ENCODE data around the gene SRCIN1. TPM values are rescaled to one million over a fixed set of nuclear protein-coding genes. Genes with fewer than 3 reads are reported as not detected.
"Not testable (repeated sequence)": the region's sequence is repeated elsewhere in the genome, so short reads cannot be mapped to it uniquely, and the experiment has no call there.

SRCIN1 gene
- total RNA-seq, 1 donor from 2014 or later: 6.6 TPM

DNA sequence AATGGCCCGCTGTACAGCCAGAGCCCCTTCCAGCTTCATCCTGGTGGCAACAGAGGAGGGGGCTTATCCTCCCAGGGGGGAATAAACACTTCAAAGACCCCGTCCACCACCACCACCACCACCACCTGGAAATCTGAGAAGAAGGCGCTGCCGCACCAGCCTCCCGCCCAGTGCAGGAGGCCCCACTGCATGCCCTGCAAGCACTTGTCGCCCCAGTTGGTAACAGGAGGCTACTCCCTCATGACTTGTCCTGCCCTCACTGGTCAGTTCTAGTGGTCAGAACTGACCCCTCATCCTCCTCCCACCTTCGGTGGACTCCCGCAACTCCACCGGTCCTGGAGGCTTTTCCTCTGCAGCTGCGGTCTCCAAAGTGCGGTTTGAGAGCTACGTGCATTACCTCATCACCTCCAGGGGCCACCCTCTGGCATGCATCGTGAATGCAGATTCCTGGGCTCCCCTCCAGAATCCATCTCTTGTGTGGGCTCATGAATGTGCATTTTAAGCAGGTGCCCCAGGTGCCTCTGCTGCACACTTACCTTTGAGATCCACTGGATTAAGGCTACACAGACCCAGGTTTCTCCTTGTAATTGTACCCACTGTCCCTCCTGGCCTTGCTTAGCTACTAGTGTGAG, 71.8 kb downstream of the SRCIN1 start:
- intact Hi-C loops (cut with DNase I): no loop called here
- no peak overlapping the region for H3K4me3 ChIP-seq
- no peak overlapping the region for H3K27ac ChIP-seq
- H3K27me3 ChIP-seq (ENCODE audit: low read depth): peaks cover 46% of the 10 kb centered on the region
- no peaks in the 10 kb centered on the region for H3K36me3 ChIP-seq
- DNase-seq: no peak
- no peaks in the 10 kb centered on the region for H3K9me3 ChIP-seq
- ATAC-seq: no peak
- TF ChIP-seq CTCF (IDR thresholded peaks at IDR 0.05): no peak
- H3K4me1 ChIP-seq: no peaks in the 10 kb centered on the region

DNA sequence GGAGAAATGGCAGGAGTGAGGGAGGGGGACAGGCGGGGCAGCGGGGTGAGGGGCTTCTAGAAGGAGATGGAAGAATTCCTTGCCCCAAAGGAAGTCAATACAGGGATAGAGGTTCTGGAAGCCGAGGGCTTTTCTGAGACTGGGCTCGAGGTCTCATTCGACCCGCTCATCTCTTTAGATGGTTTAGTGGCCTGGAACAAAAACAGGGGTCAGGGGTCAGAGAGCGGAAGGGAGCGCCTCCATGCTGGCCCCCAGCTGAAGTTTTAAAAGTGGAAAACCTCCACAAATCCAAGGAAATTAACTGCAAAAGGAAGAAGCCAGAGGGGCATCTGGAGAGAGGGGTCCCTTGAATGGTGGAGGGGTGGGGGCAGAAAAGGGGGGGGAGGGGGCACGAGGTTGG, 72.5 kb downstream of the SRCIN1 start:
- DNase-seq: no peak
- Histone ChIP-seq H3K4me3 (no peak overlapping the region), H3K36me3 (no peaks in the 10 kb centered on the region), H3K27ac (no peak overlapping the region), H3K27me3 (ENCODE audit: low read depth) (peaks cover 46% of the 10 kb centered on the region), H3K4me1 (no peaks in the 10 kb centered on the region), H3K9me3 (no peaks in the 10 kb centered on the region)
- no peak for ATAC-seq
- no peak for TF ChIP-seq CTCF (IDR thresholded peaks at IDR 0.05)
- intact Hi-C loops (cut with DNase I): no loop called here

GRCh38 chr17:38532451-38532850, 73.3 kb downstream of the SRCIN1 start:
- Histone ChIP-seq H3K4me1 (no peaks in the 10 kb centered on the region), H3K36me3 (no peaks in the 10 kb centered on the region), H3K9me3 (no peaks in the 10 kb centered on the region), H3K27me3 (ENCODE audit: low read depth) (peaks cover 49% of the 10 kb centered on the region), H3K4me3 (no peak overlapping the region), H3K27ac (no peak overlapping the region)
- no peak for TF ChIP-seq CTCF (IDR thresholded peaks at IDR 0.05)
- no peak for DNase-seq
- intact Hi-C loops (cut with DNase I): no loop called here
- ATAC-seq: no peak

- H3K9me3 ChIP-seq; H3K4me1 ChIP-seq; intact Hi-C loops (cut with DNase I); DNase-seq; H3K27ac ChIP-seq; H3K4me3 ChIP-seq; ATAC-seq; H3K36me3 ChIP-seq: not testable (repeated sequence)
- H3K27me3 ChIP-seq (ENCODE audit: low read depth): peaks cover 42% of the 10 kb centered on the region
Measured at GRCh38 chr17:38531761-38532160, 74.0 kb downstream of the SRCIN1 start.

DNA sequence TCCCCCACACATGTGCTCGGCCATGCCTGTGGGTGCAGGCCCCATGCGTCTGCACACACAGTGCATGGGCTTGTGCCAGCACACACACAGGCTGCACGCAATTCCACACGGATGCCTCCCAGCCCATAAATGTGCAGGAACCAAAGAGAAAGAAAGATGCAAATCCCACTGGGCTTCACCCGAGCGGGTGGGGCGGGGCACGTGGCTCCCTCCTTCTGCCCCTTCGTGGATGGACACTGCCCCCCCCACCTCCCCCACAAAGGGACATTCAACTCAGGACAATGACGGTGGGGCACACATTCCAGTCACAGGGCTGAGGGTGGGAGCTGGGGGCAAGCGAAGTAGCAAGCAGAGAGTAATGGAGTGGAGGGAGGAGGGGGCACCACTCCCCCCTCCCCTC, 74.9 kb downstream of the SRCIN1 start:
- H3K9me3 ChIP-seq; DNase-seq; intact Hi-C loops (cut with DNase I); ATAC-seq; H3K36me3 ChIP-seq; H3K4me1 ChIP-seq; H3K27ac ChIP-seq; H3K4me3 ChIP-seq: not testable (repeated sequence)
- H3K27me3 ChIP-seq (ENCODE audit: low read depth): peaks cover 33% of the 10 kb centered on the region

- peaks cover 26% of the 10 kb centered on the region for H3K27me3 ChIP-seq (ENCODE audit: low read depth)
- H3K27ac ChIP-seq; ATAC-seq; H3K4me3 ChIP-seq; H3K4me1 ChIP-seq; H3K9me3 ChIP-seq; intact Hi-C loops (cut with DNase I); DNase-seq; H3K36me3 ChIP-seq: not testable (repeated sequence)
Measured at GRCh38 chr17:38528141-38528540, 77.6 kb downstream of the SRCIN1 start.

GRCh38 chr17:38526526-38526925, 79.2 kb downstream of the SRCIN1 start:
- H3K4me1 ChIP-seq; H3K9me3 ChIP-seq; ATAC-seq; intact Hi-C loops (cut with DNase I); H3K4me3 ChIP-seq; DNase-seq; H3K36me3 ChIP-seq; H3K27ac ChIP-seq: not testable (repeated sequence)
- peaks cover 13% of the 10 kb centered on the region for H3K27me3 ChIP-seq (ENCODE audit: low read depth)
